NCI-H2107 treated with DMSO at 0.1 percent for 48 hours (cell line): ENCODE results near the gene NREP.

ENCODE experiments used
- DNase-seq: peaks from one replicate; lab custom pipeline; 2025; ENCODE audit not compliant: unreplicated experiment; lab: John Stamatoyannopoulos, UW

Gene NREP

GRCh38 chr5:111765613-111766571 lies 8.9 kb upstream of the NREP start:
- no peak for DNase-seq

GRCh38 chr5:111764019-111764418 lies 7.0 kb upstream of the NREP start:
- DNase-seq = no peak

GRCh38 chr5:111762895-111763294 lies 5.9 kb upstream of the NREP start:
- DNase-seq = no peak

GRCh38 chr5:111758284-111758628 lies 1.3 kb upstream of the NREP start:
- DNase-seq = no peak

GRCh38 chr5:111757355-111758283 lies 625 bp upstream of the NREP start:
- DNase-seq = peak; percentile 84

GRCh38 chr5:111755942-111756381 lies 1.0 kb downstream of the NREP start:
- peak; percentile 34 for DNase-seq

GRCh38 chr5:111755345-111755941 lies 1.6 kb downstream of the NREP start:
- DNase-seq = no peak

- no peak for DNase-seq
Observed at GRCh38 chr5:111753884-111754589, 3.0 kb downstream of the NREP start.

GRCh38 chr5:111752426-111752965 lies 4.5 kb downstream of the NREP start:
- no peak for DNase-seq

GRCh38 chr5:111749303-111750026 lies 7.5 kb downstream of the NREP start:
- no peak for DNase-seq

- DNase-seq = no peak
Observed at GRCh38 chr5:111748304-111748763, 8.7 kb downstream of the NREP start.

GRCh38 chr5:111747337-111747736 lies 9.7 kb downstream of the NREP start:
- DNase-seq = no peak

GRCh38 chr5:111746791-111747190 lies 10.2 kb downstream of the NREP start:
- no peak for DNase-seq

- DNase-seq = no peak
Observed at GRCh38 chr5:111745075-111745739, 11.8 kb downstream of the NREP start.

- no peak for DNase-seq
Observed at GRCh38 chr5:111744455-111744854, 12.5 kb downstream of the NREP start.

GRCh38 chr5:111743988-111744387 lies 13.0 kb downstream of the NREP start:
- no peak for DNase-seq

GRCh38 chr5:111743512-111743911 lies 13.5 kb downstream of the NREP start:
- no peak for DNase-seq

- no peak for DNase-seq
Observed at GRCh38 chr5:111742177-111742994, 14.6 kb downstream of the NREP start.
